OCI-LY1 (cell line): ENCODE results near the gene AFAP1L2.

Experiments used
- H2AFZ ChIP-seq: fragments of 200-600 bp; sonication (generic), shearing (Covaris generic); 2 replicates; pipeline ENCODE4 v1.6.0; 2014; ENCODE audit warnings: antibody characterized with exemption, mild to moderate bottlenecking, low read length
- H3F3A ChIP-seq: fragments of 200-600 bp; sonication (generic), shearing (Covaris generic); 2 replicates; pipeline ENCODE4 v1.6.0; 2014; ENCODE audit warnings: mild to moderate bottlenecking, antibody characterized with exemption, low read length, moderate library complexity; ENCODE audit not compliant: insufficient read depth
- H3K27ac ChIP-seq: fragments of 200-600 bp; sonication (generic); 2 replicates; pipeline ENCODE4 v1.5.1; 2014; ENCODE audit warnings: low read length, mixed run types, mild to moderate bottlenecking, low read depth; ENCODE audit not compliant: poor library complexity, severe bottlenecking
- H3K27me3 ChIP-seq: fragments of 200-600 bp; sonication (generic); 2 replicates; pipeline ENCODE4 v1.6.0; 2014; ENCODE audit warnings: antibody characterized with exemption, mild to moderate bottlenecking, low read length, moderate library complexity; ENCODE audit not compliant: insufficient read depth
- H3K36me3 ChIP-seq: fragments of 200-600 bp; sonication (generic); 2 replicates; pipeline ENCODE4 v1.6.1; 2014; ENCODE audit warnings: mild to moderate bottlenecking, antibody characterized with exemption, low read length, moderate library complexity, mixed read lengths; ENCODE audit not compliant: insufficient read depth
- H3K4me1 ChIP-seq: fragments of 200-600 bp; sonication (generic); 2 replicates; pipeline ENCODE4 v1.5.1; 2014; ENCODE audit warnings: mild to moderate bottlenecking, low read length, moderate library complexity; ENCODE audit not compliant: insufficient read depth, severe bottlenecking
- H3K4me2 ChIP-seq: fragments of 200-600 bp; sonication (generic), shearing (Covaris generic); 2 replicates; pipeline ENCODE4 v1.6.1; 2014; ENCODE audit warnings: low read length
- H3K4me3 ChIP-seq: fragments of 200-600 bp; sonication (generic); 2 replicates; pipeline ENCODE4 v1.5.1; 2014; ENCODE audit warnings: low read length, low read depth, mild to moderate bottlenecking, mixed read lengths; ENCODE audit not compliant: poor library complexity, severe bottlenecking
- H3K79me2 ChIP-seq: fragments of 200-600 bp; shearing (Covaris generic); 2 replicates; pipeline ENCODE4 v1.6.1; 2016; ENCODE audit warnings: mixed run types, low read length, mixed read lengths; ENCODE audit not compliant: insufficient read depth
- H3K9ac ChIP-seq: fragments of 200-600 bp; sonication (generic), shearing (Covaris generic); 2 replicates; pipeline ENCODE4 v1.6.1; 2014; ENCODE audit warnings: mild to moderate bottlenecking, low read length, mixed read lengths
- H3K9me2 ChIP-seq: fragments of 200-600 bp; sonication (generic), shearing (Covaris generic); 2 replicates; pipeline ENCODE4 v1.6.1; 2014; ENCODE audit warnings: low read depth, mild to moderate bottlenecking, low read length, mixed read lengths
- H3K9me3 ChIP-seq: fragments of 200-600 bp; shearing (Covaris generic); 2 replicates; pipeline ENCODE4 v1.6.1; 2014; ENCODE audit warnings: low read length, mixed read lengths
- H4K20me1 ChIP-seq: fragments of 200-600 bp; sonication (generic), shearing (Covaris generic); 2 replicates; pipeline ENCODE4 v1.6.0; 2016; ENCODE audit warnings: mild to moderate bottlenecking, low read length; ENCODE audit not compliant: insufficient read depth
- EZH2 ChIP-seq: fragments of 200-600 bp; sonication (generic), shearing (Covaris generic); IDR thresholded peaks from 2 replicates; pipeline ENCODE4 v1.8.0; 2017; ENCODE audit warnings: borderline replicate concordance, mixed run types, mild to moderate bottlenecking, antibody characterized with exemption, low read length, moderate library complexity, mixed read lengths
- TF ChIP-seq, protein P1 (sequence below): fragments of 200-600 bp; sonication (generic), shearing (Covaris generic); IDR thresholded peaks from 2 replicates; pipeline ENCODE4 v1.5.1; 2017; ENCODE audit warnings: mild to moderate bottlenecking, antibody characterized with exemption, low read length, moderate library complexity, mixed read lengths

The AFAP1L2 gene

GRCh38 chr10:114391599-114391998 is 12.7 kb downstream of the AFAP1L2 start:
- Histone ChIP-seq H3K9me3 (no peaks in the 10 kb centered on the region), H3K27me3 (no peaks in the 10 kb centered on the region; the same call in 1 of the 2 replicates), H3K4me1 (no peaks in the 10 kb centered on the region), H3K79me2 (no peaks in the 10 kb centered on the region), H3F3A (no peaks in the 10 kb centered on the region), H3K27ac (no peak overlapping the region), H2AFZ (no peak overlapping the region), H3K4me3 (no peak overlapping the region), H4K20me1 (no peaks in the 10 kb centered on the region), H3K36me3 (no peaks in the 10 kb centered on the region), H3K4me2 (no peak overlapping the region), H3K9me2 (no peaks in the 10 kb centered on the region), H3K9ac (no peak overlapping the region)
- TF ChIP-seq, protein P1, sequence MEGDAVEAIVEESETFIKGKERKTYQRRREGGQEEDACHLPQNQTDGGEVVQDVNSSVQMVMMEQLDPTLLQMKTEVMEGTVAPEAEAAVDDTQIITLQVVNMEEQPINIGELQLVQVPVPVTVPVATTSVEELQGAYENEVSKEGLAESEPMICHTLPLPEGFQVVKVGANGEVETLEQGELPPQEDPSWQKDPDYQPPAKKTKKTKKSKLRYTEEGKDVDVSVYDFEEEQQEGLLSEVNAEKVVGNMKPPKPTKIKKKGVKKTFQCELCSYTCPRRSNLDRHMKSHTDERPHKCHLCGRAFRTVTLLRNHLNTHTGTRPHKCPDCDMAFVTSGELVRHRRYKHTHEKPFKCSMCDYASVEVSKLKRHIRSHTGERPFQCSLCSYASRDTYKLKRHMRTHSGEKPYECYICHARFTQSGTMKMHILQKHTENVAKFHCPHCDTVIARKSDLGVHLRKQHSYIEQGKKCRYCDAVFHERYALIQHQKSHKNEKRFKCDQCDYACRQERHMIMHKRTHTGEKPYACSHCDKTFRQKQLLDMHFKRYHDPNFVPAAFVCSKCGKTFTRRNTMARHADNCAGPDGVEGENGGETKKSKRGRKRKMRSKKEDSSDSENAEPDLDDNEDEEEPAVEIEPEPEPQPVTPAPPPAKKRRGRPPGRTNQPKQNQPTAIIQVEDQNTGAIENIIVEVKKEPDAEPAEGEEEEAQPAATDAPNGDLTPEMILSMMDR, result no peak
- TF ChIP-seq EZH2, result no peak

DNA sequence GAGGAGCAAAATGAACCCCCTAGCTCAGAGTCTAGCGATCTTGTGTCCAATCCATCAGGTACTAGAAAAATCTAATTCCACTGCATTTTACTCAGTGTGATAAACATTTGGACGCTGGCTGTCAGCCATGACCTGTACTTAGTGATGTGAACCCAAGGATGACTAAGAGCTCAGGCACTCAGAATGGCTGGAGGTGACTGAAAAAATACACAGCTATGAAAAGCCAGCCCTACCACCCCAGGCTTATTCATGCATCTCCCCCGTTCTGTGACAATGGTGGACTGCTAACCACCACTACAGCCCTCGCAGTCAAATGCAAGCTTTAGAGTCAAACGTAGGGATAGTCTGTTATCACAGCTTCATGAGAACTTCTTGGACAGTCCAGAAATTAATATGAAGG is 14.9 kb downstream of the AFAP1L2 start:
- Histone ChIP-seq H2AFZ (no peak overlapping the region), H3K9me2 (no peaks in the 10 kb centered on the region), H3F3A (no peaks in the 10 kb centered on the region), H3K4me2 (no peak overlapping the region), H3K9me3 (no peaks in the 10 kb centered on the region), H3K9ac (no peak overlapping the region), H3K36me3 (no peaks in the 10 kb centered on the region), H3K27ac (no peak overlapping the region), H3K27me3 (no peaks in the 10 kb centered on the region; the same call in 1 of the 2 replicates), H3K4me1 (no peaks in the 10 kb centered on the region), H3K4me3 (no peak overlapping the region), H4K20me1 (no peaks in the 10 kb centered on the region), H3K79me2 (no peaks in the 10 kb centered on the region)
- no peak for TF ChIP-seq EZH2
- TF ChIP-seq, protein P1, result no peak

- TF ChIP-seq EZH2, result no peak
- TF ChIP-seq, protein P1, result no peak
- Histone ChIP-seq H3K9me2 (no peaks in the 10 kb centered on the region), H3K4me3 (no peak overlapping the region), H3K4me1 (no peaks in the 10 kb centered on the region), H3K9ac (no peak overlapping the region), H3K36me3 (no peaks in the 10 kb centered on the region), H3F3A (no peaks in the 10 kb centered on the region), H2AFZ (no peak overlapping the region), H3K4me2 (no peak overlapping the region), H3K79me2 (no peaks in the 10 kb centered on the region), H3K27ac (no peak overlapping the region), H4K20me1 (no peaks in the 10 kb centered on the region), H3K9me3 (no peaks in the 10 kb centered on the region), H3K27me3 (peaks cover 5% of the 10 kb centered on the region; the same call in 1 of the 2 replicates)
Measured at GRCh38 chr10:114388275-114388674, 16.0 kb downstream of the AFAP1L2 start.
